WTC11 (cell line): ENCODE measurements around the gene IDH1.

Experiments used
- CTCF ChIP-seq: fragments of 200-600 bp; IDR thresholded peaks from 2 replicates; pipeline ENCODE4 v1.8.0; 2022; ENCODE audit warnings: antibody characterized with exemption
- HMGXB4 ChIP-seq: sonication (generic); formaldehyde crosslinking; IDR thresholded peaks from 2 replicates; pipeline ENCODE4 v1.8.1; 2023; ENCODE audit warnings: mild to moderate bottlenecking, moderate library complexity, missing genetic modification reagents
- JAZF1 ChIP-seq: fragments of 250-450 bp; sonication (Bioruptor Pico); IDR thresholded peaks from 2 replicates; pipeline ENCODE4 v1.9.0; 2021; ENCODE audit warnings: moderate library complexity, mild to moderate bottlenecking, inconsistent platforms
- MAX ChIP-seq: sonication (generic); formaldehyde crosslinking; IDR thresholded peaks from 2 replicates; pipeline ENCODE4 v1.8.0; 2022; ENCODE audit warnings: mild to moderate bottlenecking, missing genetic modification reagents
- NR3C1 ChIP-seq: sonication (generic); formaldehyde crosslinking; conservative IDR thresholded peaks from 2 replicates; pipeline ENCODE4 v1.8.1; 2023; ENCODE audit warnings: low read depth, mild to moderate bottlenecking, missing genetic modification reagents
- RELA ChIP-seq: sonication (generic); formaldehyde crosslinking; IDR thresholded peaks from 2 replicates; pipeline ENCODE4 v1.8.1; 2022; ENCODE audit warnings: missing genetic modification reagents, mild to moderate bottlenecking, borderline replicate concordance
- SMAD4 ChIP-seq: sonication (generic); formaldehyde crosslinking; IDR thresholded peaks from 2 replicates; pipeline ENCODE4 v1.8.0; 2022; ENCODE audit warnings: mild to moderate bottlenecking, missing genetic modification reagents
- TEAD4 ChIP-seq: sonication (generic); formaldehyde crosslinking; IDR thresholded peaks from 2 replicates; pipeline ENCODE4 v1.8.0; 2022; ENCODE audit warnings: mild to moderate bottlenecking, missing genetic modification reagents
- ZNF423 ChIP-seq: fragments of 250-450 bp; sonication (Bioruptor Pico); IDR thresholded peaks from 2 replicates; pipeline ENCODE4 v2.1.2; 2022; ENCODE audit warnings: mild to moderate bottlenecking, moderate library complexity

- TF ChIP-seq CTCF (no peak), HMGXB4 (CRISPR knock-in tag) (no peak), MAX (CRISPR knock-in tag) (no peak), RELA (CRISPR knock-in tag) (no peak), JAZF1 (CRISPR knock-in tag) (no peak), NR3C1 (no peak), ZNF423 (CRISPR knock-in tag) (no peak), SMAD4 (CRISPR knock-in tag) (no peak), TEAD4 (CRISPR knock-in tag) (no peak)
Observed at GRCh38 chr2:208204166-208204565, 50.7 kb downstream of the IDH1 start.
